ENCODE measurements around the gene PHF21B. TPM values are rescaled to one million over a fixed set of nuclear protein-coding genes. Genes with fewer than 3 reads are reported as not detected.

The PHF21B gene
- total and polyA plus RNA-seq, 2 of the 8 experiments (the other 6 are each of a cell fraction or from before 2014, with no cell fraction given): 19.3 to 68.1 TPM

- no peak overlapping the region for H4K8ac ChIP-seq (ENCODE audit: extremely low read depth, insufficient read depth, low read length)
- no peak overlapping the region for H4K91ac ChIP-seq (replicated peaks; ENCODE audit: insufficient read length, low read length)
- FAIRE-seq (no peak), DNase-seq (ENCODE audit: low read depth in 1 of 2, low spot score in 2 of 2) (no peak)
- peaks cover 15% of the 10 kb centered on the region for H3K79me1 ChIP-seq (ENCODE audit: low read depth, low read length)
- no peak overlapping the region for H3K9ac ChIP-seq (replicated peaks in 1 of 4; ENCODE audit: extremely low read depth in 1 of 4, low read depth in 3 of 4, low read length in 3 of 4)
- H3K4me1 ChIP-seq (replicated peaks in 1 of 4; ENCODE audit: control insufficient read depth in 3 of 4, insufficient read depth in 4 of 4, low read length in 3 of 4): peaks cover 0 to 30% (median 17%) of the 10 kb centered on the region in 4 experiments; a peak in 6 of 7 replicates
- no peak for TF ChIP-seq CHD1 (IDR thresholded peaks at IDR 0.05; ENCODE audit: low read depth, low read length)
- ChIA-PET POLR2A (ENCODE audit: partially characterized antibody) (no interaction called here), CTCF (ENCODE audit: partially characterized antibody) (no interaction called here)
- peaks cover 0 to 4% of the 10 kb centered on the region in 2 experiments; a peak in 2 of 4 replicates for H3K79me2 ChIP-seq (ENCODE audit: control insufficient read depth in 1 of 2, insufficient read depth in 2 of 2, low read length in 2 of 2)
- no peak overlapping the region for H2BK12ac ChIP-seq (ENCODE audit: low read depth, low read length)
- no peak overlapping the region for H2BK20ac ChIP-seq (ENCODE audit: low read length)
- H2BK15ac ChIP-seq (ENCODE audit: low read length): no peak overlapping the region
- H3K4me3 ChIP-seq (ENCODE audit: extremely low read depth in 1 of 4, insufficient read depth in 2 of 4, low read depth in 3 of 4, low read length in 4 of 4): no peak overlapping the region
- H3K27me3 ChIP-seq (replicated peaks in 1 of 4; ENCODE audit: control insufficient read depth in 3 of 4, extremely low read depth in 1 of 4, insufficient read depth in 3 of 4, low read length in 3 of 4): no peaks in the 10 kb centered on the region
- H3K56ac ChIP-seq (replicated peaks; ENCODE audit: insufficient read length, low read depth, low read length): no peak overlapping the region
- no peak overlapping the region for H3K14ac ChIP-seq (ENCODE audit: insufficient read length)
- no peak overlapping the region for H3K4me2 ChIP-seq (ENCODE audit: insufficient read depth in 1 of 2, low read depth in 2 of 2, low read length in 2 of 2)
- H3K18ac ChIP-seq (ENCODE audit: extremely low read depth, low read length): no peak overlapping the region
- H3K36me3 ChIP-seq (ENCODE audit: control insufficient read depth in 2 of 4, insufficient read depth in 4 of 4, low read length in 3 of 4): peaks cover 0 to 10% (median 7%) of the 10 kb centered on the region in 4 experiments; a peak in 5 of 8 replicates
- no peak overlapping the region for H3K4ac ChIP-seq (replicated peaks; ENCODE audit: insufficient read length, low read depth, low read length)
- H3K9me3 ChIP-seq (ENCODE audit: insufficient read depth in 2 of 2, low read depth in 1 of 2, low read length in 1 of 2): peaks cover 10 to 11% of the 10 kb centered on the region in 2 experiments; a peak in 3 of 4 replicates
- WGBS, 2 experiments (ENCODE audit: extremely low coverage in 1 of 2, insufficient coverage in 1 of 2, insufficient read length in 1 of 2, insufficient replicate concordance in 2 of 2, low coverage in 1 of 2, low lambda C conversion rate in 2 of 2, missing lambda C conversion rate in 1 of 2): 87% methylated on average over 21 of the region's 21 CpGs; no CpG with 5 or more reads in 1 of the 2 experiments
- H4K5ac ChIP-seq (ENCODE audit: insufficient read length, low read depth, low read length): no peak overlapping the region
- peaks cover 0 to 20% of the 10 kb centered on the region in 2 experiments for H4K20me1 ChIP-seq (replicated peaks in 1 of 2; ENCODE audit: control insufficient read depth in 1 of 2, insufficient read depth in 2 of 2, low read length in 2 of 2)
- no peak overlapping the region for H3K27ac ChIP-seq (ENCODE audit: low read depth, low read length)
- H3K23ac ChIP-seq (ENCODE audit: insufficient read length): no peak overlapping the region
- H2BK120ac ChIP-seq (replicated peaks; ENCODE audit: low read depth, low read length): no peak overlapping the region
- H2BK5ac ChIP-seq (ENCODE audit: low read depth, low read length): no peak overlapping the region
- no peak overlapping the region for H2AFZ ChIP-seq (ENCODE audit: low read length)
- no peaks in the 10 kb centered on the region; the same call in 1 of the 2 replicates for H3K23me2 ChIP-seq (ENCODE audit: low read depth, low read length)
- no peak overlapping the region for H2AK5ac ChIP-seq (ENCODE audit: low read depth, low read length)
Observed at GRCh38 chr22:44950806-44951509, 58.8 kb downstream of the PHF21B start.

Measured in H1 (cell line).